A549 (cell line): Measurements from ENCODE around the gene RPL4. TPM values are rescaled to one million over a fixed set of nuclear protein-coding genes. Genes with fewer than 3 reads are reported as not detected.

Experiments used
- ATAC-seq, 2 experiments: fragments of 200-7000 bp in 1 of 2; fragments of >200 bp in 1 of 2; cut with Nextera tagmentation in 1 of 2; cut with Tn5 transposase in 1 of 2; 3 replicates each; pipeline versions ENCODE4 v1.8.0 to v1.9.1; 2018 to 2020; ENCODE audit warnings: mild to moderate bottlenecking in 1 of 2, moderate library complexity in 1 of 2
- CTCF ChIA-PET: fragments of 300-600 bp; sonication (Branson Sonifier 250); formaldehyde crosslinking; extraction: SDS; loops from one replicate; lab custom pipeline; 2021; ENCODE audit warnings: antibody characterized with exemption, inconsistent platforms; lab: Yijun Ruan, JAX
- POLR2A ChIA-PET: fragments of 350-600 bp; formaldehyde crosslinking; extraction: SDS; loops from one replicate; lab custom pipeline; 2021; ENCODE audit warnings: antibody characterized with exemption, inconsistent platforms; lab: Yijun Ruan, JAX
- DNase-seq, 2 experiments: peaks; one replicate each; pipeline versions ENCODE4 v3.0.0 to v3.0.0-alpha.2; 2011 to 2016; ENCODE audit warnings: low read depth in 1 of 2, low spot score in 1 of 2
- FAIRE-seq: peaks from 2 replicates; lab custom pipeline; 2011; peaks lifted over from hg19 to GRCh38; lab: Jason Lieb, UNC
- H3K27ac ChIP-seq, 2 experiments: fragments of >200 bp; sonication (Bioruptor Twin); formaldehyde crosslinking; 3 replicates each; pipeline ENCODE4 v1.5.1; 2016 to 2017
- H3K4me1 ChIP-seq: fragments of >200 bp; sonication (Bioruptor Twin); formaldehyde crosslinking; 3 replicates; pipeline ENCODE4 v1.6.1; 2016
- H3K4me2 ChIP-seq: fragments of >200 bp; sonication (Bioruptor Twin); formaldehyde crosslinking; 3 replicates; pipeline ENCODE4 v1.6.1; 2016
- H3K4me3 ChIP-seq: fragments of >200 bp; sonication (Bioruptor Twin); formaldehyde crosslinking; 3 replicates; pipeline ENCODE4 v1.5.1; 2016
- H3K9me3 ChIP-seq: fragments of >200 bp; sonication (Bioruptor Twin); formaldehyde crosslinking; 3 replicates; pipeline ENCODE4 v1.6.1; 2016
- ATOH8 ChIP-seq: fragments of 250-450 bp; sonication (Bioruptor Pico); IDR thresholded peaks from 2 replicates; pipeline ENCODE4 v1.5.0; 2020; ENCODE audit warnings: low read depth, mild to moderate bottlenecking, moderate library complexity
- BHLHE40 ChIP-seq: IDR thresholded peaks from 2 replicates; pipeline ENCODE4 v1.6.1; 2012; ENCODE audit warnings: low read depth, low read length, inconsistent platforms
- CBX2 ChIP-seq: fragments of 200-600 bp; sonication (generic); IDR thresholded peaks from 2 replicates; pipeline ENCODE4 v1.6.1; 2016; ENCODE audit warnings: low read depth, mild to moderate bottlenecking, borderline replicate concordance
- CBX8 ChIP-seq: fragments of 200-600 bp; sonication (generic); IDR thresholded peaks from 2 replicates; pipeline ENCODE4 v1.6.1; 2016
- CEBPB ChIP-seq, 2 experiments: fragments of >200 bp in 1 of 2; sonication (Bioruptor Twin) in 1 of 2; formaldehyde crosslinking in 1 of 2; IDR thresholded peaks; 2 replicates each; pipeline ENCODE4 v1.6.1; 2012 to 2016
- CTCF ChIP-seq: fragments of >200 bp; sonication (Bioruptor Twin); formaldehyde crosslinking; IDR thresholded peaks from 3 replicates; pipeline ENCODE4 v1.5.1; 2016
- E2F6 ChIP-seq: IDR thresholded peaks from 2 replicates; pipeline ENCODE4 v1.6.1; 2012; ENCODE audit warnings: low read depth, borderline replicate concordance
- EHMT2 ChIP-seq: fragments of 200-600 bp; sonication (generic); IDR thresholded peaks from 2 replicates; pipeline ENCODE4 v1.6.1; 2016; ENCODE audit warnings: antibody characterized with exemption, low read depth, mild to moderate bottlenecking, moderate library complexity
- FOSB ChIP-seq: fragments of 250-450 bp; sonication (Bioruptor Pico); IDR thresholded peaks from 2 replicates; pipeline ENCODE4 v1.5.0; 2020; ENCODE audit warnings: mild to moderate bottlenecking, moderate library complexity
- GATA3 ChIP-seq: IDR thresholded peaks from 2 replicates; pipeline ENCODE4 v1.6.1; 2012; ENCODE audit warnings: borderline replicate concordance
- HES2 ChIP-seq: fragments of >200 bp; sonication (Bioruptor Twin); formaldehyde crosslinking; IDR thresholded peaks from 2 replicates; pipeline ENCODE4 v1.6.1; 2016
- HOXB13 ChIP-seq: fragments of 250-450 bp; sonication (Bioruptor Pico); IDR thresholded peaks from 2 replicates; pipeline ENCODE4 v1.5.0; 2020; ENCODE audit warnings: low read depth, mild to moderate bottlenecking, moderate library complexity
- HOXB5 ChIP-seq: fragments of 250-450 bp; sonication (Bioruptor Pico); IDR thresholded peaks from 2 replicates; pipeline ENCODE4 v1.5.0; 2020; ENCODE audit warnings: mild to moderate bottlenecking, moderate library complexity
- JUN ChIP-seq, 2 experiments: fragments of >200 bp; sonication (Bioruptor Twin); formaldehyde crosslinking; IDR thresholded peaks; 2 replicates in 1 of 2; 3 replicates in 1 of 2; pipeline ENCODE4 v1.6.1; 2016 to 2017
- JUNB ChIP-seq: fragments of >200 bp; sonication (Bioruptor Twin); formaldehyde crosslinking; IDR thresholded peaks from 2 replicates; pipeline ENCODE4 v1.6.1; 2016
- KDM5A ChIP-seq: fragments of 200-600 bp; sonication (generic); IDR thresholded peaks from 2 replicates; pipeline ENCODE4 v1.6.1; 2016; ENCODE audit warnings: antibody characterized with exemption, mild to moderate bottlenecking
- NFE2L2 ChIP-seq: fragments of 150-350 bp; conservative IDR thresholded peaks from 2 replicates; pipeline ENCODE4 v1.6.1; 2014; ENCODE audit warnings: low read length
- NPAS2 ChIP-seq: fragments of 250-450 bp; sonication (Bioruptor Pico); IDR thresholded peaks from 2 replicates; pipeline ENCODE4 v1.8.0; 2022; ENCODE audit warnings: mild to moderate bottlenecking, moderate library complexity, borderline replicate concordance
- PBX3 ChIP-seq: IDR thresholded peaks from 2 replicates; pipeline ENCODE4 v1.6.1; 2012
- POLR2A ChIP-seq: IDR thresholded peaks from 2 replicates; pipeline ENCODE4 v1.6.1; 2012; ENCODE audit warnings: mild to moderate bottlenecking, low read length
- POLR2AphosphoS2 ChIP-seq: conservative IDR thresholded peaks from 2 replicates; pipeline ENCODE4 v1.6.1; 2012; ENCODE audit warnings: low read length, improper control_type of control experiment, inconsistent platforms
- RARB ChIP-seq: fragments of 250-450 bp; sonication (Bioruptor Pico); IDR thresholded peaks from 2 replicates; pipeline ENCODE4 v1.8.0; 2021; ENCODE audit warnings: mild to moderate bottlenecking, moderate library complexity
- RCOR1 ChIP-seq: fragments of 150-350 bp; IDR thresholded peaks from 2 replicates; pipeline ENCODE4 v1.6.1; 2014; ENCODE audit warnings: antibody characterized with exemption, low read length, low read depth
- RFX5 ChIP-seq: fragments of 450-650 bp; IDR thresholded peaks from 2 replicates; pipeline ENCODE4 v1.7.1; 2014; ENCODE audit warnings: antibody characterized with exemption, mild to moderate bottlenecking, moderate library complexity
- RNF2 ChIP-seq: fragments of 200-600 bp; sonication (generic); IDR thresholded peaks from 2 replicates; pipeline ENCODE4 v1.6.1; 2016; ENCODE audit warnings: low read depth, mild to moderate bottlenecking, antibody characterized with exemption, moderate library complexity, borderline replicate concordance
- SMC3 ChIP-seq: fragments of >200 bp; sonication (Bioruptor Twin); formaldehyde crosslinking; IDR thresholded peaks from 3 replicates; pipeline ENCODE4 v1.6.1; 2018; ENCODE audit warnings: inconsistent platforms
- USF2 ChIP-seq: fragments of 450-650 bp; IDR thresholded peaks from 2 replicates; pipeline ENCODE4 v1.6.1; 2014; ENCODE audit warnings: antibody characterized with exemption
- ZFP36 ChIP-seq: fragments of 450-650 bp; IDR thresholded peaks from 2 replicates; pipeline ENCODE4 v1.6.1; 2014; ENCODE audit warnings: borderline replicate concordance; ENCODE audit not compliant: partially characterized antibody
- WGBS: methylation state at CpG from one replicate; pipeline ENCODE4 v1.1.6; 2017; ENCODE audit errors: missing lambda C conversion rate; 5-methylcytosine and 5-hydroxymethylcytosine counted together
- polyA plus RNA-seq, 4 experiments: library from polyadenylated mRNA; depleted of rRNA in 3 of 4; stranded (reverse); fragments of >200 nt; fragmentation: RNase III in 1 of 4; extraction: RNeasy Plus Mini Kit Qiagen cat#74134 plus additional on column Dnase treatment in 1 of 4; gene quantifications; 2 replicates in 3 of 4; 3 replicates in 1 of 4; pipeline ENCODE4 v1.2.3, GENCODE V29; 2011 to 2017

The RPL4 gene
- polyA plus RNA-seq, 2 of the 4 experiments (the other 2 are of a cell fraction), result 4,330 to 6,042 TPM

- DNase-seq, result no peak
- no peaks in the 10 kb centered on the region for H3K9me3 ChIP-seq
- 89% methylated on average over 6 of the region's 6 CpGs for WGBS
- TF ChIP-seq FOSB, result no peak
- CTCF ChIA-PET, result interaction anchor here (2.0 kb wide), 1 partner anchor 17 kb away, joined by 16 read pairs; the partner anchor contains the start of gene SNAPC5
- no peak for ATAC-seq
- no peak overlapping the region for H3K4me3 ChIP-seq
- no peak overlapping the region for H3K4me2 ChIP-seq
- H3K27ac ChIP-seq, result no peak overlapping the region
- H3K4me1 ChIP-seq, result peaks cover 9% of the 10 kb centered on the region
- POLR2A ChIA-PET, result no interaction called here
- no peak for FAIRE-seq
Measured at GRCh38 chr15:66480267-66480666, 24.4 kb downstream of the RPL4 start.

GRCh38 chr15:66477011-66477410 is 27.6 kb downstream of the RPL4 start:
- Histone ChIP-seq H3K9me3 (no peaks in the 10 kb centered on the region), H3K27ac (no peak overlapping the region), H3K4me1 (peaks cover 13% of the 10 kb centered on the region), H3K4me2 (no peak overlapping the region), H3K4me3 (no peak overlapping the region)
- DNase-seq, result no peak
- ChIA-PET CTCF (interaction anchor here (1.6 kb wide), 1 partner anchor 20 kb away, joined by 5 read pairs; the partner anchor contains the start of gene SNAPC5), POLR2A (no interaction called here)
- 89% methylated on average over 2 of the region's 2 CpGs for WGBS
- no peak for FAIRE-seq
- TF ChIP-seq CBX2 (no peak), HOXB13 (CRISPR knock-in tag) (no peak), HES2 (no peak), RNF2 (no peak), SMC3 (no peak), RCOR1 (no peak), BHLHE40 (no peak), KDM5A (no peak), POLR2A (no peak), JUN (IDR thresholded peaks at IDR 0.05) (no peak), ZFP36 (no peak), ATOH8 (CRISPR knock-in tag) (no peak), CTCF (no peak), EHMT2 (no peak), NFE2L2 (no peak), RFX5 (no peak), HOXB5 (no peak), JUNB (no peak)
- no peak for ATAC-seq

- CTCF ChIA-PET, result interaction anchor here (1.6 kb wide), 1 partner anchor 21 kb away, joined by 5 read pairs; the partner anchor contains the start of gene SNAPC5
- no peak for DNase-seq
- no peak for TF ChIP-seq POLR2AphosphoS2
- TF ChIP-seq CBX8, result no peak
- TF ChIP-seq RNF2, result no peak
- no peak for TF ChIP-seq RCOR1
- TF ChIP-seq RARB (CRISPR knock-in tag), result no peak
- TF ChIP-seq ZFP36, result no peak
- no peak for TF ChIP-seq USF2
- no peak for TF ChIP-seq CEBPB (IDR thresholded peaks at IDR 0.05)
- no peak for TF ChIP-seq HOXB13 (CRISPR knock-in tag)
- TF ChIP-seq E2F6, result no peak
- TF ChIP-seq CTCF, result no peak
- TF ChIP-seq KDM5A, result no peak
- TF ChIP-seq NPAS2 (CRISPR knock-in tag), result no peak
- TF ChIP-seq PBX3, result no peak
- no peak for TF ChIP-seq GATA3
Measured at GRCh38 chr15:66476535-66476934, 28.1 kb downstream of the RPL4 start.

More at GRCh38 chr15:66476535-66476934, 28.1 kb downstream of the RPL4 start:
- ATAC-seq (0 out of 6 replicates have a peak, but pooled peaks have one; percentile 12 to 20), FAIRE-seq (no peak)
- H3K4me1 ChIP-seq, result peaks cover 14% of the 10 kb centered on the region
- H3K4me3 ChIP-seq, result no peak overlapping the region
- 82% methylated on average over 4 of the region's 4 CpGs for WGBS
- no peak overlapping the region for H3K27ac ChIP-seq
- POLR2A ChIA-PET, result no interaction called here
- no peaks in the 10 kb centered on the region for H3K9me3 ChIP-seq
- H3K4me2 ChIP-seq, result no peak overlapping the region
